Calu3 (cell line): ENCODE measurements around the gene CRB1. TPM values are rescaled to one million over a fixed set of nuclear protein-coding genes. Genes with fewer than 3 reads are reported as not detected.
A peak's percentile ranks its signal among the peaks of the same experiment; 100 is the strongest.
"Not testable (repeated sequence)": the region's sequence is repeated elsewhere in the genome, so short reads cannot be mapped to it uniquely, and the experiment has no call there.

Experiments
- BruUV-seq: library from RNA; stranded (reverse); fragments of 400-500 nt; replicated peaks from 2 replicates; lab custom pipeline; 2021; lab: Mats Ljungman, UMichigan
- CTCF ChIA-PET: fragments of 300-600 bp; sonication (Branson Sonifier 250); formaldehyde crosslinking; loops from one replicate; lab custom pipeline; 2022; ENCODE audit warnings: antibody characterized with exemption; lab: Charles Lee
- DNase-seq: peaks from one replicate; pipeline ENCODE4 v3.0.0; 2022
- H3K27ac Mint-ChIP-seq: one replicate; pipeline ENCODE4 v1.8.0; 2022; ENCODE audit warnings: mixed read lengths; ENCODE audit not compliant: unreplicated experiment
- H3K27me3 Mint-ChIP-seq: one replicate; pipeline ENCODE4 v1.8.0; 2022; ENCODE audit warnings: mixed read lengths; ENCODE audit not compliant: unreplicated experiment
- H3K36me3 Mint-ChIP-seq: one replicate; pipeline ENCODE4 v1.8.0; 2022; ENCODE audit warnings: mild to moderate bottlenecking, moderate library complexity, mixed read lengths; ENCODE audit not compliant: insufficient read depth, unreplicated experiment
- H3K4me1 Mint-ChIP-seq: one replicate; pipeline ENCODE4 v1.8.0; 2022; ENCODE audit warnings: mild to moderate bottlenecking, low read depth, mixed read lengths; ENCODE audit not compliant: unreplicated experiment
- H3K4me3 Mint-ChIP-seq: one replicate; pipeline ENCODE4 v1.8.0; 2022; ENCODE audit warnings: mild to moderate bottlenecking, low read depth, moderate library complexity, mixed read lengths; ENCODE audit not compliant: unreplicated experiment
- H3K9me3 Mint-ChIP-seq: one replicate; pipeline ENCODE4 v1.8.0; 2022; ENCODE audit warnings: low read depth, mixed read lengths; ENCODE audit not compliant: unreplicated experiment
- intact Hi-C: fragments of 100-400 bp; cut with micrococcal nuclease; formaldehyde crosslinking; loops from one replicate; pipeline ENCODE4 v1.10.0; 2022; ENCODE audit not compliant: unreplicated experiment
- total RNA-seq: library from RNA; stranded (reverse); gene quantifications from 2 replicates; pipeline ENCODE4 v1.2.3, GENCODE V29; 2022
- TF ChIP-seq, protein P1 (sequence below): fragments of 200-600 bp; IDR thresholded peaks from one replicate; pipeline ENCODE4 v1.8.0; 2022; ENCODE audit warnings: antibody characterized with exemption; ENCODE audit not compliant: unreplicated experiment

Gene CRB1
- total RNA-seq, 1 experiment from 2014 or later, result not detected

DNA sequence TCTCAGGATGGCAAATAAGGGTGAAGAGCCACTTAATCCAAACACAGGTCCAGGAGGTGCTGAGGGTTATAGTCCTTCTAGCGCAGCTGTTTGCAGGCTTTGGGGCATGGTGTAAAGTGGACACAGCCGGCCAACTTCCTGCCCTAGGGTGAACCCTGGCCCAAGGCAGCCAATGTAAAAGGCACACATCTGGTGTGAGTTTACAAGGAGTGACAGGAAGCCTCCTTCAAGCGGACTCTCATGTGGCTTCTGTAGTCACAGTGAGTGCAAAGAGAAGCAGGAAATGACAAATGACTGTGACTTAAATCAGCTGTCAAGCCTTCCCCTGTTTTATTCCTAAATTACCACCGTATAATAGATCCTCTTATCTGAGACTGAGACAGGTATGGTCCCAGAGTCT is 213.0 kb downstream of the CRB1 start:
- Mint-ChIP-seq H3K27ac (no peak overlapping the region), H3K4me3 (no peak overlapping the region), H3K27me3 (no peaks in the 10 kb centered on the region), H3K4me1 (peaks cover 18% of the 10 kb centered on the region), H3K9me3 (no peaks in the 10 kb centered on the region), H3K36me3 (peaks cover 5% of the 10 kb centered on the region)
- no TSS peak for BruUV-seq
- TF ChIP-seq, protein P1, sequence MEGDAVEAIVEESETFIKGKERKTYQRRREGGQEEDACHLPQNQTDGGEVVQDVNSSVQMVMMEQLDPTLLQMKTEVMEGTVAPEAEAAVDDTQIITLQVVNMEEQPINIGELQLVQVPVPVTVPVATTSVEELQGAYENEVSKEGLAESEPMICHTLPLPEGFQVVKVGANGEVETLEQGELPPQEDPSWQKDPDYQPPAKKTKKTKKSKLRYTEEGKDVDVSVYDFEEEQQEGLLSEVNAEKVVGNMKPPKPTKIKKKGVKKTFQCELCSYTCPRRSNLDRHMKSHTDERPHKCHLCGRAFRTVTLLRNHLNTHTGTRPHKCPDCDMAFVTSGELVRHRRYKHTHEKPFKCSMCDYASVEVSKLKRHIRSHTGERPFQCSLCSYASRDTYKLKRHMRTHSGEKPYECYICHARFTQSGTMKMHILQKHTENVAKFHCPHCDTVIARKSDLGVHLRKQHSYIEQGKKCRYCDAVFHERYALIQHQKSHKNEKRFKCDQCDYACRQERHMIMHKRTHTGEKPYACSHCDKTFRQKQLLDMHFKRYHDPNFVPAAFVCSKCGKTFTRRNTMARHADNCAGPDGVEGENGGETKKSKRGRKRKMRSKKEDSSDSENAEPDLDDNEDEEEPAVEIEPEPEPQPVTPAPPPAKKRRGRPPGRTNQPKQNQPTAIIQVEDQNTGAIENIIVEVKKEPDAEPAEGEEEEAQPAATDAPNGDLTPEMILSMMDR, result no peak
- DNase-seq, result no peak
- intact Hi-C loops, result no loop called here
- CTCF ChIA-PET, result no interaction called here

DNA sequence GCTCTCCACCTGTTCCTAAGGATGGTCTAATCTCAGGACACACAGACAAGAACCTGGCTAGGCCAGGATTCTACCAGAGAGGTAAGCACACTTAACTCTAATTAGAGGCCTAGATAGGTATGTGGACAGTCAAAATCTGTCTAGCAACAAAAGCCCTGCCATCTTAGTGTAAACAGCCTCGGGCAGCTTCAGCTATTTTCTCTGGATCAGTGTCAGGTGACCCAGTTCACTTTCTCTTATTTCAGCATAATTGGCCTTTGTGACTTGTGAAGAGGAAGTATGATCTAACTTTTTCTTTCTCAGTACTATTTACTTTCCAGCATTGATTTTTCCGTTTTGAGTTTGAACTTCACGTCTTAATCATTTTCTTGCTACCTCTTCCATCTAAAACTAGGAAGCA is 217.7 kb downstream of the CRB1 start:
- peak overlapping the region; percentile 90 for H3K27ac Mint-ChIP-seq
- TF ChIP-seq, protein P1, result no peak
- H3K9me3 Mint-ChIP-seq, result no peaks in the 10 kb centered on the region
- BruUV-seq, result no TSS peak
- peaks cover 6% of the 10 kb centered on the region for H3K36me3 Mint-ChIP-seq
- no peak overlapping the region for H3K4me3 Mint-ChIP-seq
- H3K4me1 Mint-ChIP-seq, result peaks cover 22% of the 10 kb centered on the region
- no peaks in the 10 kb centered on the region for H3K27me3 Mint-ChIP-seq
- intact Hi-C loops, result no loop called here
- CTCF ChIA-PET, result interaction anchor here (1.2 kb wide), 1 partner anchor 86 kb away, joined by 5 read pairs; no protein-coding TSS in a partner anchor
- DNase-seq, result peak; percentile 45

DNA sequence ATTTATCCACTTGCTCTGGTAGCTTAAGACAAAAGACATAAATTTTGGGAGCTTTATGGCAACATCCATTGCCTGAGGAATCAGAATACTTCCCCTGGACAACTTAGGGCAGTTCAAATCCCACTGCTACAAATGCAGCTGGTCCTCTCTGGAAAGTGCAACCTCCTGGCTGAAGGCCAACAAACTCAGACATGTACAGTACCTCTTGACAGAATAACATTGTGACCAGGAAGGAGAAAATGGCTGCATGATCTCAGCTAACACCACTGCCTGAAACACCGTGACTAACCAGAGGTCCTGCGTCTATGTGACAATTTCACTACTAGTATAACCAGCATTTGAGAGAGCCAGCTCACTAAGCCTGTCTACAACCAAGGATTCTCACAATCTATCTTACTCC is 218.9 kb downstream of the CRB1 start:
- CTCF ChIA-PET, result interaction anchor here (0.6 kb wide), 1 partner anchor 197 kb away, joined by 3 read pairs; no protein-coding TSS in a partner anchor
- DNase-seq, result peak; percentile 15
- Mint-ChIP-seq H3K9me3 (no peaks in the 10 kb centered on the region), H3K4me1 (peaks cover 18% of the 10 kb centered on the region), H3K4me3 (no peak overlapping the region), H3K27ac (no peak overlapping the region), H3K36me3 (peaks cover 6% of the 10 kb centered on the region), H3K27me3 (no peaks in the 10 kb centered on the region)
- TF ChIP-seq, protein P1, result no peak
- intact Hi-C loops, result no loop called here
- no TSS peak for BruUV-seq

GRCh38 chr1:197491505-197491904 is 223.5 kb downstream of the CRB1 start:
- CTCF ChIA-PET, H3K27ac Mint-ChIP-seq, H3K27me3 Mint-ChIP-seq, H3K9me3 Mint-ChIP-seq, H3K36me3 Mint-ChIP-seq, H3K4me1 Mint-ChIP-seq, intact Hi-C loops, BruUV-seq, DNase-seq, H3K4me3 Mint-ChIP-seq: not testable (repeated sequence)

DNA sequence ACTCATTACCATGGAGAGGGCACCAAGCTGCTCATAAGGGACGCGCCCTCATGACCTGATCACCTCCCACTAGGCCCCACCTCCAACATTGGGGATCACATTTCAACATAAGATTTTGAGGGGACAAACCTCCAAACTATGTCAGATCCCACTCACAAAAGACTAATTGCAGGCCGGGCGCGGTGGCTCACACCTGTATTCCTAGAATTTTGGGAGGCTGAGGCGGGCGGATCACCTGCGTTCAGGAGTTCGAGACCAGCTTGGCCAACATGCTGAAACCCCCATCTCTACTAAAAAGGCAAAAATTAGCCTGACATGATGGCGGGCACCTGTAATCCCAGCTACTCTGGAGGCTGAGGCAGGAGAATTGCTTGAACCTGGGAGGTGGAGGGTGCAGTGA is 228.7 kb downstream of the CRB1 start:
- Mint-ChIP-seq H3K4me1 (no peaks in the 10 kb centered on the region), H3K36me3 (no peaks in the 10 kb centered on the region), H3K4me3 (no peak overlapping the region), H3K27me3 (no peaks in the 10 kb centered on the region), H3K27ac (no peak overlapping the region), H3K9me3 (no peaks in the 10 kb centered on the region)
- intact Hi-C loops, result no loop called here
- BruUV-seq, result no TSS peak
- CTCF ChIA-PET, result no interaction called here
- TF ChIP-seq, protein P1, result no peak
- no peak for DNase-seq
